Caki2 (cell line): ENCODE results near the gene POLE. TPM values are rescaled to one million over a fixed set of nuclear protein-coding genes. Genes with fewer than 3 reads are reported as not detected.
"Not testable (repeated sequence)": the region's sequence is repeated elsewhere in the genome, so short reads cannot be mapped to it uniquely, and the experiment has no call there.

Source experiments
- DNase-seq: peaks from one replicate; pipeline ENCODE4 v3.0.0-alpha.2; 2015; ENCODE audit warnings: low read depth
- in situ Hi-C: cut with HindIII; loops from 2 replicates; pipeline ENCODE4 v1.10.0; 2016; ENCODE audit warnings: low sequenced_read_pairs, low pct_unique_long_range_greater_than_20kb, mixed read lengths
- total RNA-seq: library from RNA; depleted of rRNA; stranded (reverse); fragments of >200 nt; shearing (Covaris generic); gene quantifications from 2 replicates; pipeline ENCODE4 v1.2.3, GENCODE V29; 2014; ENCODE audit warnings: low replicate concordance

Gene POLE
- total RNA-seq, 1 experiment from 2014 or later = 10.3 TPM

GRCh38 chr12:132610051-132610759, 76.9 kb downstream of the POLE start, which contains the start of gene LRCOL1:
Gene LRCOL1, minus strand, starts transcription at chr12:132610582. Its CDS starts 4,331 bp downstream, at chr12:132606251.
- in situ Hi-C loops = no loop called here
- no peak for DNase-seq

GRCh38 chr12:132608231-132609171, 78.6 kb downstream of the POLE start:
- DNase-seq = peak; percentile 32
- in situ Hi-C loops = no loop called here

GRCh38 chr12:132606927-132607326, 80.2 kb downstream of the POLE start:
- no peak for DNase-seq
- in situ Hi-C loops = no loop called here

- in situ Hi-C loops = no loop called here
- no peak for DNase-seq
These were observed 80.7 kb downstream of the POLE start for GRCh38 chr12:132606466-132606865.

- in situ Hi-C loops = no loop called here
- no peak for DNase-seq
These were observed 81.2 kb downstream of the POLE start for GRCh38 chr12:132605892-132606291.

- in situ Hi-C loops = no loop called here
- DNase-seq = no peak
These were observed 82.3 kb downstream of the POLE start for GRCh38 chr12:132604668-132605441.

- no peak for DNase-seq
- in situ Hi-C loops = no loop called here
These were observed 83.0 kb downstream of the POLE start for GRCh38 chr12:132604151-132604618.

GRCh38 chr12:132603240-132604150, 83.6 kb downstream of the POLE start:
- in situ Hi-C loops = no loop called here
- DNase-seq = no peak

- in situ Hi-C loops = no loop called here
- no peak for DNase-seq
These were observed 84.4 kb downstream of the POLE start for GRCh38 chr12:132602572-132603239.

- DNase-seq = no peak
- in situ Hi-C loops = no loop called here
These were observed 85.8 kb downstream of the POLE start for GRCh38 chr12:132601171-132601883.

GRCh38 chr12:132600048-132601032, 86.8 kb downstream of the POLE start:
- in situ Hi-C loops = no loop called here
- DNase-seq = peak; percentile 37

- DNase-seq, in situ Hi-C loops: not testable (repeated sequence)
These were observed 87.6 kb downstream of the POLE start for GRCh38 chr12:132599502-132599901.

GRCh38 chr12:132597333-132598316, 89.5 kb downstream of the POLE start:
- DNase-seq = peak; percentile 61
- in situ Hi-C loops = no loop called here

- peak; percentile 62 for DNase-seq
- in situ Hi-C loops = no loop called here
These were observed 91.1 kb downstream of the POLE start for GRCh38 chr12:132596016-132596415.
